HG02973 (cell line): ENCODE results near the gene ZNF398.

Experiments used
- ATAC-seq: cut with Tn5 transposase; IDR thresholded peaks from one replicate; pipeline ENCODE4 v1.9.1; 2021; ENCODE audit warnings: moderate library complexity; ENCODE audit not compliant: unreplicated experiment

Gene ZNF398

GRCh38 chr7:149147752-149148653 lies 750 bp downstream of the ZNF398 start:
- ATAC-seq, result peak; percentile 28

GRCh38 chr7:149150981-149151380 lies 3.7 kb downstream of the ZNF398 start:
- ATAC-seq, result no peak

DNA sequence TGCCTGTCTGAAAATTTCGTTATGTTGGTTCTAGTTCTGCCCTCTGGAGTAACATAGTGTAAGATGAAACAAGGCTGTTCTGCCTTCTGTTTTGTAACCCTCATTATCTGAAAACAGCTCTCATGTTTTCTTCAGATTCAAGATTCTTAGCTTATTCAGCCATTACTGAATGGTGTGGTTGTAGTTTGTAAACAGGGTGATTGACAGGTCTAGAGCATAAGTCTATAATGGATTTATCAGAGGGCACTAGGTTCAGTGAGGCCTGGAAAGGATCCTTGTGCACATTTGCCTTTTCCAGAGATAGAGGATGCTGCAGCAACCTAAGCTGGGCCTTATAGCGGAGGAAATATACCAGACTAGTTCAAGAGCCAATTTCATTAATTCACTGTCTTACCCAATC lies 6.1 kb downstream of the ZNF398 start:
- ATAC-seq, result no peak

DNA sequence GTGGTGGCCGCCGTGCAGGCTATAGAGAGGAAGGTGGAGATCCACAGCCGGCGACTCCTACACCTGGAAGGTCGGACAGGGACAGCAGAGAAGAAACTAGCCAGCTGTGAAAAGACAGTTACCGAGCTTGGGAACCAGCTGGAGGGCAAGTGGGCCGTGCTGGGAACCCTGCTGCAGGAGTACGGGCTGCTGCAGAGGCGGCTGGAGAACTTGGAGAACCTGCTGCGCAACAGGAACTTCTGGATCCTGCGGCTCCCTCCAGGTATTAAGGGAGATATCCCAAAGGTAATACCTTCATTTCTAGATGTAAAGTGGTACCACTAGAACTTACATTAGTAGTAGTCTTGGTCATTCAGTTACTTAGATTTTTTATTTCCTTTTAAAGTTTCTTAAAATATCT lies 6.8 kb downstream of the ZNF398 start:
- no peak for ATAC-seq

GRCh38 chr7:149156898-149157297 lies 9.6 kb downstream of the ZNF398 start:
- no peak for ATAC-seq

DNA sequence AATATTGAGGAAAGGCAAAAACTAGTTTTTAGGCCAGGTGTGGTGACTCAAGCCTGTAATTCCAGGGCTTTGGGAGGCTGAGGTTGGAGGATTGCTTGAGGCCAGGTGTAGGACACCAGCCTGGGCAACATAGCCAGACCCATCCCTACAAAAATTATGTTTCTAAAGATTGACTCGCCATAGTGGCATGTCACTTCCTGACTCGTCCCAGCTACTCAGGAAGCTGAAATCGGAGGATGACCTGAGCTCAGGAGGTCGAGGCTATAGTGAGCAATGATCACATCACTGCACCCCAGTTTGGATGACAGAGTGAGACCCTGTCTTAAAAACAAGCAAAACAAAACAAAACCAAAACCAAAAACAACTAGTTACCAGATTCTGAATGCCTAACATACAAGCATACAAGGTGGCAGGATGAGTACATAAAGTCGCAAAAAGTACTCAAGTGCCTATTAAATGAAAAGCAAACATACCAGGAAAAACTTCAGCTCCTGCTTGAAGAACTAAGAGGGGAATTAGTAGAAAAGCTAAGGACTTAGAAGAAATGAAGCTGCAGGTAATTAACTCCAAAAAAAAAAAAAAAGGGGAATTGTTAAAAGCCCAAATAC lies 14.1 kb downstream of the ZNF398 start:
- ATAC-seq, result no peak

DNA sequence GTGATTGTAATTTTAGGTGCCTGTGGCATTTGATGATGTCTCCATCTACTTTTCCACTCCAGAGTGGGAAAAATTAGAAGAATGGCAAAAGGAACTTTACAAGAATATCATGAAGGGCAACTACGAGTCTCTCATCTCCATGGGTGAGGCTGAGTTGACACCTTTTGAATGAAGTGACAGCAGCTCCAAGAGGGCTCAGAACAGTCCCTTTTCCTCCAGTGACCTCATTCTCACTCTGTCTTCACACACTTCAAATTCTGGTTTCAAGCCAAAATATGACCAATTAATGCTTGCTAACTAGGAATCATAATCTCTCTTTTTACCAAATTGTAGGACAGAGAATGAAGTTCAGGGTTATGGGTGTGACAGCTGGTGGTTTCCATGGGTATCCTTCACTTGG lies 18.9 kb downstream of the ZNF398 start:
- ATAC-seq, result no peak

DNA sequence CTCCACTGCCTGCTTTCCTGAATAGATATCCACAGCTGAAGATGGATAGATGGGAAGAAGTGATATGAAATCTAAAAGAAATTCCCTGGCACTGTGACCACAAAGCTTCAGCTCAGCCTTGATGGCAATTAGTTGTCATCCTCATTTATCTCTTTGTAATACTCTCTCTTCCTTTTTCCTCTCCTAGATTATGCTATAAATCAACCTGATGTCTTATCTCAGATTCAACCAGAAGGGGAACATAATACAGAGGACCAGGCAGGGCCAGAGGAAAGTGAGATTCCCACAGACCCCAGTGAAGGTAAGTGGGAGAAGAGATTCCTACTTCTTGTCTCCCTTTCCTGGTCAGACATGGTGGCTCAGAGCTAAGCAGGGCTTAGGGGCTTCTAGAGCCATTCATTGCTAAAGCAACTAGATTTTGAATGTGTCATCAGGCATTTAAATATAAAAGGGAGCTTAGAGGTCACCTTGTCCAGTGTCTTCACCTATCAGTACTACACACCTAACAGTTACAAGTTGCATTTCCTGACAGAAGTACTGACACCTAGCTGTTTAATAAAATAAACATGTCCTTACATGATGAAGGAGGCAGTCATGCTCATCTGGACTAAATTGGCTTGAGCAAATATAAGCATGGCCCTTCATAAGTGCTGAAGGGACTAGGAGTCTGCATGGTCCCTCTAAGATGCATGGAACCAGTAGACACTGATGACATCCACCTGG lies 19.5 kb downstream of the ZNF398 start:
- no peak for ATAC-seq

- no peak for ATAC-seq
These were observed 24.8 kb downstream of the ZNF398 start for GRCh38 chr7:149171892-149172533.

DNA sequence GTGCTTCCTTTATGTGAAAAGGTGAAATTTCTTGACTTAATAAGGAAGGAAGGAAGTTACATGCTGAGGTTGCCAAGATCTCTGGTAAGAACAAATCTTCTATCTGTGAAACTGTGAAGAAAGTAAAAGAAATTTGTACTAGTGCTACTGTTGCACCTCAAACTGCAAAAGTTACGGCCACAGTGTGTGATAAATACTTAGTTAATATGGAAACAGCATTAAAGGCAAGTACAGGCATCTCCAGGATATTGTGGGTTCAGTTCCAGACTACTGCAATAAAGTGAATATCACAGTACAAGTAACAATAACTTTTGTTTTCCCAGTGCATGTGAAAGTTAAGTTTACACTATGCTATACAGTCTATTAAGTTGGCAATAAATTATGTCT lies 25.3 kb downstream of the ZNF398 start:
- ATAC-seq, result no peak

DNA sequence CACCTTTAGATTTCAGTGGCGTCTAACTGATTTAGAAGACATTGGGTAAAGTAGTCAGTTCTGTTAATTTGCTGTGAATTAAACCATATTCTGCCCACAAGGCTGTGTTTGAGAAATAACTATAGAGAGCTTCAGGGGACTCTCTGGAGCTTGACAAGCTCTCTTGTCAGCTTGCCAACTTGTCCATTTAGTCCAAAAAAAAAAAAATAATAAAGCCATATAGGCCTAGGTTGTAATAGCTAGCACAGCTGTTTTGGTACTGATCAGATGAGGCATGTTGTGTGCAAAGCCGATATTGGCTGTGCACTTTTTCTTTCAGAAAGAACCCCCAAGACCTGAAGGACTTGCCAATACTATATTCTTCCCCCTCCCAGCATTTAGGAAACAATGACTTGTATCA lies 27.9 kb downstream of the ZNF398 start:
- no peak for ATAC-seq

DNA sequence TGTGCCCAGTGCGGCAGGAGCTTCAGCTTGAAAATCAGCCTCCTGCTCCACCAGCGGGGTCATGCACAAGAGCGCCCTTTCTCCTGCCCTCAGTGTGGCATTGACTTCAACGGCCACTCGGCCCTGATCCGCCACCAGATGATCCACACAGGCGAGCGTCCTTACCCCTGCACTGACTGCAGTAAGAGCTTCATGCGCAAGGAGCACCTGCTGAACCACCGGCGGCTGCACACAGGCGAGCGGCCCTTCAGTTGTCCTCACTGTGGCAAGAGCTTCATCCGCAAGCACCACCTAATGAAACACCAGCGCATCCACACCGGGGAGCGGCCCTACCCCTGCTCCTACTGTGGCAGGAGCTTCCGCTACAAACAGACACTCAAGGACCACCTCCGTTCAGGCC lies 32.0 kb downstream of the ZNF398 start:
- ATAC-seq, result no peak

DNA sequence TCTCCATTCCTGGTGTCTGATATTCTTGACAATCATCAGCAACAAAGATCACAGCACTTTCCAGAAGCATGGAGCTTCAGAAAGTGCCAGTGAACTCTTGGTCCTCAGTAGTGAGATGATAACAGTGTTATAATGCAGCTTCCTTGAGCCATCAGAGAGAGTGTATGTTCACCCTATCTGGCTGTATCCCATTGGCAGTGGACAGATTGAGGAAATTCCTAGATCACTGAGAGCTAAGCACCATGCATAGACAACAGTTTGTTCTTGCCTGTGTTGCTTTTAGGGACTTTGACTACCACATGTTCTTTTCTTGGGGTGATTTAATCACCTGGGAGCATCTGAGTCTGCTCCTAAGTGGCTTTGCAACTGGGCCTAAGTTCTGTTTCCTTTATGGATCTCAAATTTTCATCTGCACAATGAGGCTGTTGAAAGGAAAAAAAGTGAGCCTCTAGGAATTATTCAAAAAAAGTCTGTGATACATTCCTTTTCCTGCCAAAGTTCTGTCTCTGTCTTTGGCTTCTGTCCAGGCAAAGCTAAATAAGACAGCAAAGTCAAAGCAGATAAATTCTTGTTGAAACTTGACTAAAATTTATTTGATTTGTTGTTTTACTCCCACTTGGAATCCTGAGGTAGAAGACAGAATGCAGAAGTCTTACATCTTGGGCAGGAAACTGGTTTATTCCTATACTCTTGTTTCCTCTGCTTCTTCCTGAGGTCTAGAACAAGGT lies 33.6 kb downstream of the ZNF398 start:
- no peak for ATAC-seq

GRCh38 chr7:149181450-149181790 lies 34.2 kb downstream of the ZNF398 start:
- no peak for ATAC-seq

DNA sequence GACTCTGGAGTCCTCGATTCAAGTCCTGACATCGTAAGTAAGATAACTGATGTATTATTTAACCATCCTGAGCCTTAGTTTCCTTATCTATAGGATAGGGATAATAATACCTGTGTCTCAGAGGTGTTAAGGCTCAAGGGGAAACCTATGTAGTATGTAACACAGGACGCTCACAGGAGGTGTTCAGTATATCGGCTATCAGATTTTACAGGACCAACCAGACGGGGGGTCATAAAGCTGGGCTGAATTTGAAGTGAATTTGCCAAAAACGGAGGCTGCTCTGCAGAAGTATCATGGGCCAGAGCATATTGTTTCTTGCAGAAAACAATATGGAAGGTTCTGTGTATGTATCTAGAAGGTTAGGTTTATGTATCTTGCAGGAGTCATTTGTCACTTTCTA lies 37.0 kb downstream of the ZNF398 start:
- no peak for ATAC-seq

DNA sequence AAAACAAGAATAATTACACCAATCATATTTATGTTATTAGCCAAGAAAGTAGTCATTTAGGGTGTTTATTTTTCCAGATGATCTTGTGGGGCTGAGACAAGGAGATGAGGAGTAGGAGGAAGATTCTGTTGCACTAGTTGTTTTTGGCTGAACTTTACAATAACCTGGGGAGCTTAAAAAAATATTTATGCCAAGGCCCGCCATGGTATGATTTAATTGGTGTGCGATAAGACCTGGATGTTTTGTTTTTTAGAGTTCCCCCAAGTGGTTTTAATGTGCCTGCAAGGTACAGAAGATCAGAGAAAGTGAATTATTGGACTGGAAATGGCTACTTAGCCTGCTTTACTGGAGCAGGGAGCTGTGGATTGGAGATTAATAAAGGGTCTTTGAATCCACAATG lies 41.0 kb downstream of the ZNF398 start:
- ATAC-seq, result no peak

DNA sequence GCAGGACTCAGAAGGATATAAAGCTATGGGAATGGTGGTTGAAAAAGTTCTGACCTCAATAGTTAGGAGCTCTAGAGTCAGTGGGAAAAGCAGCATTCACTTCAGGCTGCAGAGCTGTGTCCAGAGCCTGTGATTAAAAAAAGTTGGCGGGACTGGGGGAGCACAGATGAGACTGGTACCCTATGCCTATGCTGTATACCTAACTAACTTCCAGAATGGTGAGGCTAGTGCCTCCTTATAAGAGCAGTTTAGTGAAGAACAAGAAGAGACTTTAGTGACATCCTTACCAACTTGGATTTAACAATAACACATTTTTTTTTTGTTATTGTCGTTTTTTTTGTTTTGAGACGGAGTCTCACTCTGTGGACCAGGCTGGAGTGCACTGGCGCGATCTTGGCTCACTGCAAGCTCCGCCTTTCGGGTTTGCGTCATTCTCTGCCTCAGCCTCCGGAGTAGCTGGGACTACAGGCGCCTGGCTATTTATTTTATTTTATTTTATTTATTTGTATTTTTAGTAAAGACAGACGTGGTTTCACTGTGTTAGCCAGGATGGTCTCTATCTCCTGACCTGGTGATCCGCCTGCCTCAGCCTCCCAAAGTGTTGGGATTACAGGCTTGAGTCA lies 41.5 kb downstream of the ZNF398 start:
- no peak for ATAC-seq

DNA sequence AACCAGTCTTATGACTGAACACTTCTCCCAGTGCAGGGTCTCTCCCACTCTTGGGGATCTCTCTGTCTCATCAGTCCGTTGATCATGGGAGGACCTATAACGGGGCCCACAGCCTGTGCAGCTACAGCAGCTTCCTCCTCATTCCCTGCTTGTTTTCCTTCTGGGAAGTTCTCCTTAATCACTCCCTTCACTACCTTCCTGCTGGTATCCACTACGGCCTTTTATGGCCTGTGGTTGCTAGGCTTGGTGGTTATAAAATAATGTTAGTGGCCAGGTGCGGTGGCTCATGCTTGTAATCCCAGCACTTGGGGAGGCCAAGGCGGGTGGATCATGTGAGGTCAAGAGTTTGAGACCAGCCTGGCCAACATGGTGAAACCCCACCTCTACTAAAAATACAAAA lies 44.6 kb downstream of the ZNF398 start:
- ATAC-seq, result no peak

DNA sequence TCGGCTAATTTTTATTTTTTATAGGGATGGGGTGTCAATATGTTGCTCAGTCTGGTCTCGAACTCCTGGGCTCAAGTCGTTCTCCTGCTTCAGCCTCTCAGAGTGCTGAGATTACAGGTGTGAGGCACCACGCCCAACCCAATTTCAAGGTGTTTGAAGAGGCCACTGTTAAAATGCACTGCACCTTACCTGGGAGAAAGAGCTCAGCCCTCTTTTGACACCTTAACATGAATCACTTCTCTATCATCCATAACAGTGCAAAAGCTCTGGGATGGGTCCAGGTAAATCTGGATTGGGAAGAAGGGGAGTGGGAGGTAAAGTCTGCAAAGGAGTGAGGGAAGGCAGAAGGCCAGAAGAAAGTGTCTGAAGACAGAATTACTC lies 47.5 kb downstream of the ZNF398 start:
- no peak for ATAC-seq
